Stimulated activated CD4-positive, alpha-beta T cell treated with anti-CD3 and anti-CD28 coated beads, Interleukin-15, amount 100 ng/mL, for 48 hours (primary cell): ENCODE data around the gene CFAP43.
"Not testable (repeated sequence)": the region's sequence is repeated elsewhere in the genome, so short reads cannot be mapped to it uniquely, and the experiment has no call there.

Experiments
- DNase-seq, 2 donors: peaks; one replicate each; pipeline ENCODE4 v3.0.0-alpha.2; 2020; ENCODE audit warnings: low read depth in 2 of 2

The CFAP43 gene

GRCh38 chr10:104232613-104233102 is 494 bp upstream of the CFAP43 start:
- DNase-seq: no peak

- DNase-seq: no peak
Observed at GRCh38 chr10:104230490-104230889, 1.7 kb downstream of the CFAP43 start.

- DNase-seq: no peak
Observed at GRCh38 chr10:104223304-104223703, 8.9 kb downstream of the CFAP43 start.

GRCh38 chr10:104220522-104220921 is 11.6 kb downstream of the CFAP43 start:
- no peak for DNase-seq

GRCh38 chr10:104218751-104219150 is 13.4 kb downstream of the CFAP43 start:
- no peak for DNase-seq

GRCh38 chr10:104216631-104217030 is 15.5 kb downstream of the CFAP43 start:
- DNase-seq: no peak

- DNase-seq: peak in 1 of 2 donors; percentile 13
Observed at GRCh38 chr10:104209575-104210198, 22.5 kb downstream of the CFAP43 start.

GRCh38 chr10:104208730-104209129 is 23.4 kb downstream of the CFAP43 start:
- DNase-seq: no peak

- no peak for DNase-seq
Observed at GRCh38 chr10:104202231-104202630, 29.9 kb downstream of the CFAP43 start.

- DNase-seq: no peak
Observed at GRCh38 chr10:104201636-104202035, 30.5 kb downstream of the CFAP43 start.

GRCh38 chr10:104199567-104199966 is 32.6 kb downstream of the CFAP43 start:
- no peak for DNase-seq

GRCh38 chr10:104197364-104197763 is 34.8 kb downstream of the CFAP43 start:
- DNase-seq: no peak

GRCh38 chr10:104195706-104196105 is 36.5 kb downstream of the CFAP43 start:
- DNase-seq: no peak

GRCh38 chr10:104193787-104194186 is 38.4 kb downstream of the CFAP43 start:
- DNase-seq: no peak

GRCh38 chr10:104190695-104191094 is 41.5 kb downstream of the CFAP43 start:
- DNase-seq: no peak

- no peak for DNase-seq
Observed at GRCh38 chr10:104183682-104184081, 48.5 kb downstream of the CFAP43 start.

- not testable (repeated sequence) for DNase-seq
Observed at GRCh38 chr10:104174136-104174535, 58.0 kb downstream of the CFAP43 start.

GRCh38 chr10:104170610-104171254 is 61.4 kb downstream of the CFAP43 start:
- DNase-seq: no peak

- no peak for DNase-seq
Observed at GRCh38 chr10:104155591-104155990, 76.6 kb downstream of the CFAP43 start.

- no peak for DNase-seq
Observed at GRCh38 chr10:104151737-104152136, 80.4 kb downstream of the CFAP43 start.

GRCh38 chr10:104150139-104150538 is 82.0 kb downstream of the CFAP43 start:
- DNase-seq: no peak

GRCh38 chr10:104146882-104147281 is 85.3 kb downstream of the CFAP43 start:
- no peak for DNase-seq

- no peak for DNase-seq
Observed at GRCh38 chr10:104144931-104145330, 87.2 kb downstream of the CFAP43 start.
